HepG2 (cell line): ENCODE results near the gene SYTL3. TPM values are rescaled to one million over a fixed set of nuclear protein-coding genes. Genes with fewer than 3 reads are reported as not detected.

Source experiments
- ATAC-seq: fragments of 200-7000 bp; cut with Tn5 transposase; 3 replicates; pipeline ENCODE4 v1.9.1; 2020; ENCODE audit warnings: mild to moderate bottlenecking, moderate library complexity
- BruUV-seq: library from RNA; stranded (reverse); fragments of 400-500 nt; replicated peaks from 2 replicates; lab custom pipeline; 2021; lab: Mats Ljungman, UMichigan
- CTCF ChIA-PET: fragments of 300-600 bp; formaldehyde crosslinking; extraction: SDS; loops from one replicate; lab custom pipeline; 2021; ENCODE audit warnings: low total read pairs, inconsistent platforms, low intra/inter-chr PET ratio; lab: Yijun Ruan, JAX
- POLR2A ChIA-PET: fragments of 350-600 bp; sonication (Branson Sonifier 250); formaldehyde crosslinking; loops from one replicate; lab custom pipeline; 2020; ENCODE audit warnings: antibody characterized with exemption, inconsistent platforms; lab: Yijun Ruan, JAX
- DNase-seq: peaks from one replicate; pipeline ENCODE4 v3.0.0-alpha.2; 2015; ENCODE audit warnings: low spot score
- FAIRE-seq: peaks from 3 replicates; lab custom pipeline; 2011; peaks lifted over from hg19 to GRCh38; lab: Jason Lieb, UNC
- H2AFZ ChIP-seq: one replicate; pipeline ENCODE4 v1.6.1; 2011; ENCODE audit warnings: low read length, inconsistent platforms
- H3K27ac ChIP-seq: fragments of 300-600 bp; 3 replicates; pipeline ENCODE4 v1.8.0; 2011; ENCODE audit warnings: mixed run types, mild to moderate bottlenecking, mixed read lengths, low read length, inconsistent platforms; ENCODE audit not compliant: insufficient read depth; ENCODE audit errors: extremely low read length
- H3K27me3 ChIP-seq, 2 experiments: fragments of 200-600 bp in 1 of 2; 2 replicates in 1 of 2; 3 replicates in 1 of 2; pipeline versions ENCODE4 v1.6.0 to v1.8.0; 2011; ENCODE audit warnings: low read length in 2 of 2, mild to moderate bottlenecking in 2 of 2, moderate library complexity in 2 of 2, inconsistent platforms in 1 of 2; ENCODE audit not compliant: insufficient read depth in 2 of 2, control insufficient read depth in 1 of 2
- H3K36me3 ChIP-seq, 2 experiments: fragments of 200-600 bp in 1 of 2; replicated peaks in 1 of 2; 2 replicates in 1 of 2; 3 replicates in 1 of 2; pipeline versions ENCODE4 v1.5.1 to v1.8.0; 2011; ENCODE audit warnings: low read length in 2 of 2, inconsistent platforms in 1 of 2; ENCODE audit not compliant: insufficient read depth in 2 of 2, control insufficient read depth in 1 of 2
- H3K4me1 ChIP-seq: 2 replicates; pipeline ENCODE4 v1.5.1; 2012; ENCODE audit warnings: low read length, inconsistent platforms; ENCODE audit not compliant: insufficient read depth
- H3K4me2 ChIP-seq: 2 replicates; pipeline ENCODE4 v1.6.0; 2011; ENCODE audit warnings: low read depth, low read length, inconsistent platforms
- H3K4me3 ChIP-seq, 3 experiments: fragments of 200-600 bp in 1 of 3; sonication (generic), shearing (Covaris generic) in 1 of 3; replicated peaks in 1 of 3; 2 replicates each; pipeline ENCODE4 v1.5.1; 2011 to 2016; ENCODE audit warnings: low read length in 3 of 3, inconsistent platforms in 2 of 3, low read depth in 2 of 3, mild to moderate bottlenecking in 2 of 3, control low read depth in 1 of 3, mixed read lengths in 1 of 3; ENCODE audit not compliant: insufficient read depth in 1 of 3
- H3K79me2 ChIP-seq: one replicate; pipeline ENCODE4 v1.6.1; 2011; ENCODE audit warnings: low read length, inconsistent platforms; ENCODE audit not compliant: insufficient read depth
- H3K9ac ChIP-seq: 2 replicates; pipeline ENCODE4 v1.6.0; 2011; ENCODE audit warnings: mild to moderate bottlenecking, low read depth, low read length, inconsistent platforms; ENCODE audit not compliant: insufficient read depth
- H3K9me3 ChIP-seq: 2 replicates; pipeline ENCODE4 v1.5.1; 2012; ENCODE audit warnings: mild to moderate bottlenecking, low read length
- H4K20me1 ChIP-seq: 2 replicates; pipeline ENCODE4 v1.6.0; 2011; ENCODE audit warnings: inconsistent platforms, mild to moderate bottlenecking, low read length, moderate library complexity; ENCODE audit not compliant: insufficient read depth
- BHLHE40 ChIP-seq: IDR thresholded peaks from 2 replicates; pipeline ENCODE4 v1.6.1; 2011; ENCODE audit warnings: low read length, improper control_type of control experiment
- ZNF567 ChIP-seq: sonication (generic); formaldehyde crosslinking; IDR thresholded peaks from 2 replicates; pipeline ENCODE4 v1.8.1; 2023; ENCODE audit warnings: mild to moderate bottlenecking, missing genetic modification reagents, borderline replicate concordance
- ZNF660 ChIP-seq: sonication (generic); formaldehyde crosslinking; IDR thresholded peaks from 2 replicates; pipeline ENCODE4 v1.5.1; 2020; ENCODE audit warnings: mild to moderate bottlenecking, low read depth, missing genetic modification reagents, borderline replicate concordance
- WGBS: methylation state at CpG from one replicate; pipeline ENCODE4 v1.1.6; 2017; ENCODE audit warnings: low lambda C conversion rate; 5-methylcytosine and 5-hydroxymethylcytosine counted together
- in situ Hi-C: cut with HindIII; loops from 2 replicates; pipeline ENCODE4 v1.10.0; 2017; ENCODE audit warnings: low pct_unique_long_range_greater_than_20kb; ENCODE audit not compliant: extremely low pct_ligation_motif_present
- intact Hi-C: fragments of 100-400 bp; cut with micrococcal nuclease; formaldehyde crosslinking; loops from one replicate; pipeline ENCODE4 v1.10.0; 2022; ENCODE audit not compliant: unreplicated experiment
- polyA plus RNA-seq, 8 experiments: library from polyadenylated mRNA; depleted of rRNA in 3 of 8; stranded (reverse) in 7 of 8; unstranded in 1 of 8; fragments of >200 nt; fragmentation: Illumina TruSeq in 4 of 8; extraction: Trizol in 4 of 8; gene quantifications; 2 replicates each; pipeline versions ENCODE4 v1.2.1 to v1.2.3, GENCODE V29; 2011 to 2016; ENCODE audit warnings: low read depth in 4 of 8, missing spikeins in 1 of 8, mixed read lengths in 1 of 8; ENCODE audit not compliant: insufficient read depth in 1 of 8
- total RNA-seq, 5 experiments: library from RNA; depleted of rRNA; stranded (reverse); fragments of >200 nt; fragmentation: Illumina TruSeq; extraction: Trizol; gene quantifications; 2 replicates each; pipeline ENCODE4 v1.2.3, GENCODE V29; 2016; ENCODE audit warnings: low read depth in 1 of 5
- TF ChIP-seq, protein P1 (sequence below): sonication (generic); formaldehyde crosslinking; IDR thresholded peaks from 2 replicates; pipeline ENCODE4 v1.4.0; 2020; ENCODE audit warnings: missing genetic modification reagents, borderline replicate concordance
- TF ChIP-seq, protein P2 (sequence below): sonication (generic); formaldehyde crosslinking; IDR thresholded peaks from 2 replicates; pipeline ENCODE4 v1.4.0; 2020; ENCODE audit warnings: mild to moderate bottlenecking, missing genetic modification reagents
- TF ChIP-seq, protein P3 (sequence below): sonication (generic); formaldehyde crosslinking; IDR thresholded peaks from 2 replicates; pipeline ENCODE4 v1.5.0; 2020; ENCODE audit warnings: mild to moderate bottlenecking, missing genetic modification reagents, borderline replicate concordance

SYTL3 gene
- total and polyA plus RNA-seq, 2 of the 13 experiments (the other 11 are each of a cell fraction or from before 2014, with no cell fraction given): 0.11 to 0.28 TPM

DNA sequence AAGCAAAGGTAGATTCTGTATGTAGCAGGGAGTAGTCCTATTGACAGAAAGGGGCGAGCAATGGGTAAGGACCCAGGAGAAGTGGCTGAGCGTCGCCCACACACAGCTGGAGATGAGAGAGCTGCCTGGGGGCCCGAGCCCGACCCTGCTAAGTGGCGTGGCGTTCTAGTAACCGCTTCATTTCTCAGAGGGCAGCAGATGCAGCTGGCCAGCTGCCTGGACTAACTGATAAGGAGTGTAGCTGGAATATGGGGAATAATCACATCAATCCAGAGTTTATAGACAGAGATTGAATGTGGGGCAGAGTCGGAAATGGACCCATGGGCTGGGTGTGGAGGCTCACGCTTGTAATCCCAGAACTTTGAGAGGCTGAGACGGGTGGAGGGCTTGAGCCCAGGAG is 104.9 kb downstream of the SYTL3 start (continued):
- TF ChIP-seq ZNF660 (CRISPR knock-in tag): no peak
- TF ChIP-seq, all 625 proteins: peak for 0

DNA sequence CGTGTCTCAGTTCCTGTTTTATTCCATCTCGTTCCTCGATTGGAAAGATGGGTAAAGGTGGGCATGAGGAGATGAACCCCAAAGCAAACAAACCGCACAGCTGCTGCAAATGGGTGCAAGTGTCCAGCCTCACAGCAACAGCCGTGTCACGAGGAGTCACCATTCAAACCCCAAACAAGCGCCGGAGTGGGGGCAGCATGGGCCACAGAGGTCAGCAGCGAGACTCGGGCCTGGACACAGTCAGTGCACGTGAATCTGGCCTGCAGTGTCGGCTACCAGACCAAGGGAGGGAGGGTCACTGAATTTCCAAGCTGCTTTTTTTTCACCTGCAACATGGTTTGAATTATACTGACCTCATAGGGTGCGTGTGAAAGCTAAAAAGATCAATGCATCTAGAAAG is 105.8 kb downstream of the SYTL3 start:
- H2AFZ ChIP-seq: no peak overlapping the region
- peaks cover 28% of the 10 kb centered on the region for H3K4me1 ChIP-seq
- ATAC-seq (peak; percentile 31), FAIRE-seq (no peak), DNase-seq (no peak)
- peaks cover 1 to 38% of the 10 kb centered on the region in 2 experiments; a peak in 4 of 5 replicates for H3K27me3 ChIP-seq
- in situ Hi-C loops: no loop called here
- ChIA-PET POLR2A (no interaction called here), CTCF (no interaction called here)
- no peak overlapping the region; a peak in 1 of 6 replicates for H3K4me3 ChIP-seq
- no peaks in the 10 kb centered on the region for H3K79me2 ChIP-seq
- intact Hi-C loops: no loop called here
- WGBS: 23% methylated on average over 13 of the region's 13 CpGs
- no peaks in the 10 kb centered on the region for H3K9me3 ChIP-seq
- H3K36me3 ChIP-seq: no peaks in the 10 kb centered on the region
- no peaks in the 10 kb centered on the region for H4K20me1 ChIP-seq
- H3K4me2 ChIP-seq: peak overlapping the region; percentile 36
- H3K27ac ChIP-seq: no peak overlapping the region
- BruUV-seq: no TSS peak
- H3K9ac ChIP-seq: no peak overlapping the region
- TF ChIP-seq, protein P1, sequence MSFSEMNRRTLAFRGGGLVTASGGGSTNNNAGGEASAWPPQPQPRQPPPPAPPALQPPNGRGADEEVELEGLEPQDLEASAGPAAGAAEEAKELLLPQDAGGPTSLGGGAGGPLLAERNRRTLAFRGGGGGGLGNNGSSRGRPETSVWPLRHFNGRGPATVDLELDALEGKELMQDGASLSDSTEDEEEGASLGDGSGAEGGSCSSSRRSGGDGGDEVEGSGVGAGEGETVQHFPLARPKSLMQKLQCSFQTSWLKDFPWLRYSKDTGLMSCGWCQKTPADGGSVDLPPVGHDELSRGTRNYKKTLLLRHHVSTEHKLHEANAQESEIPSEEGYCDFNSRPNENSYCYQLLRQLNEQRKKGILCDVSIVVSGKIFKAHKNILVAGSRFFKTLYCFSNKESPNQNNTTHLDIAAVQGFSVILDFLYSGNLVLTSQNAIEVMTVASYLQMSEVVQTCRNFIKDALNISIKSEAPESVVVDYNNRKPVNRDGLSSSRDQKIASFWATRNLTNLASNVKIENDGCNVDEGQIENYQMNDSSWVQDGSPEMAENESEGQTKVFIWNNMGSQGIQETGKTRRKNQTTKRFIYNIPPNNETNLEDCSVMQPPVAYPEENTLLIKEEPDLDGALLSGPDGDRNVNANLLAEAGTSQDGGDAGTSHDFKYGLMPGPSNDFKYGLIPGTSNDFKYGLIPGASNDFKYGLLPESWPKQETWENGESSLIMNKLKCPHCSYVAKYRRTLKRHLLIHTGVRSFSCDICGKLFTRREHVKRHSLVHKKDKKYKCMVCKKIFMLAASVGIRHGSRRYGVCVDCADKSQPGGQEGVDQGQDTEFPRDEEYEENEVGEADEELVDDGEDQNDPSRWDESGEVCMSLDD (CRISPR knock-in tag): 0 out of 2 replicates have a peak, but pooled peaks have one; percentile 33
- TF ChIP-seq BHLHE40 (0 out of 2 replicates have a peak, but pooled peaks have one; percentile 53), ZNF567 (CRISPR knock-in tag) (0 out of 2 replicates have a peak, but pooled peaks have one; percentile 2)
- TF ChIP-seq, protein P2, sequence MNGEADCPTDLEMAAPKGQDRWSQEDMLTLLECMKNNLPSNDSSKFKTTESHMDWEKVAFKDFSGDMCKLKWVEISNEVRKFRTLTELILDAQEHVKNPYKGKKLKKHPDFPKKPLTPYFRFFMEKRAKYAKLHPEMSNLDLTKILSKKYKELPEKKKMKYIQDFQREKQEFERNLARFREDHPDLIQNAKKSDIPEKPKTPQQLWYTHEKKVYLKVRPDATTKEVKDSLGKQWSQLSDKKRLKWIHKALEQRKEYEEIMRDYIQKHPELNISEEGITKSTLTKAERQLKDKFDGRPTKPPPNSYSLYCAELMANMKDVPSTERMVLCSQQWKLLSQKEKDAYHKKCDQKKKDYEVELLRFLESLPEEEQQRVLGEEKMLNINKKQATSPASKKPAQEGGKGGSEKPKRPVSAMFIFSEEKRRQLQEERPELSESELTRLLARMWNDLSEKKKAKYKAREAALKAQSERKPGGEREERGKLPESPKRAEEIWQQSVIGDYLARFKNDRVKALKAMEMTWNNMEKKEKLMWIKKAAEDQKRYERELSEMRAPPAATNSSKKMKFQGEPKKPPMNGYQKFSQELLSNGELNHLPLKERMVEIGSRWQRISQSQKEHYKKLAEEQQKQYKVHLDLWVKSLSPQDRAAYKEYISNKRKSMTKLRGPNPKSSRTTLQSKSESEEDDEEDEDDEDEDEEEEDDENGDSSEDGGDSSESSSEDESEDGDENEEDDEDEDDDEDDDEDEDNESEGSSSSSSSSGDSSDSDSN (CRISPR knock-in tag): no peak
- TF ChIP-seq, protein P3, sequence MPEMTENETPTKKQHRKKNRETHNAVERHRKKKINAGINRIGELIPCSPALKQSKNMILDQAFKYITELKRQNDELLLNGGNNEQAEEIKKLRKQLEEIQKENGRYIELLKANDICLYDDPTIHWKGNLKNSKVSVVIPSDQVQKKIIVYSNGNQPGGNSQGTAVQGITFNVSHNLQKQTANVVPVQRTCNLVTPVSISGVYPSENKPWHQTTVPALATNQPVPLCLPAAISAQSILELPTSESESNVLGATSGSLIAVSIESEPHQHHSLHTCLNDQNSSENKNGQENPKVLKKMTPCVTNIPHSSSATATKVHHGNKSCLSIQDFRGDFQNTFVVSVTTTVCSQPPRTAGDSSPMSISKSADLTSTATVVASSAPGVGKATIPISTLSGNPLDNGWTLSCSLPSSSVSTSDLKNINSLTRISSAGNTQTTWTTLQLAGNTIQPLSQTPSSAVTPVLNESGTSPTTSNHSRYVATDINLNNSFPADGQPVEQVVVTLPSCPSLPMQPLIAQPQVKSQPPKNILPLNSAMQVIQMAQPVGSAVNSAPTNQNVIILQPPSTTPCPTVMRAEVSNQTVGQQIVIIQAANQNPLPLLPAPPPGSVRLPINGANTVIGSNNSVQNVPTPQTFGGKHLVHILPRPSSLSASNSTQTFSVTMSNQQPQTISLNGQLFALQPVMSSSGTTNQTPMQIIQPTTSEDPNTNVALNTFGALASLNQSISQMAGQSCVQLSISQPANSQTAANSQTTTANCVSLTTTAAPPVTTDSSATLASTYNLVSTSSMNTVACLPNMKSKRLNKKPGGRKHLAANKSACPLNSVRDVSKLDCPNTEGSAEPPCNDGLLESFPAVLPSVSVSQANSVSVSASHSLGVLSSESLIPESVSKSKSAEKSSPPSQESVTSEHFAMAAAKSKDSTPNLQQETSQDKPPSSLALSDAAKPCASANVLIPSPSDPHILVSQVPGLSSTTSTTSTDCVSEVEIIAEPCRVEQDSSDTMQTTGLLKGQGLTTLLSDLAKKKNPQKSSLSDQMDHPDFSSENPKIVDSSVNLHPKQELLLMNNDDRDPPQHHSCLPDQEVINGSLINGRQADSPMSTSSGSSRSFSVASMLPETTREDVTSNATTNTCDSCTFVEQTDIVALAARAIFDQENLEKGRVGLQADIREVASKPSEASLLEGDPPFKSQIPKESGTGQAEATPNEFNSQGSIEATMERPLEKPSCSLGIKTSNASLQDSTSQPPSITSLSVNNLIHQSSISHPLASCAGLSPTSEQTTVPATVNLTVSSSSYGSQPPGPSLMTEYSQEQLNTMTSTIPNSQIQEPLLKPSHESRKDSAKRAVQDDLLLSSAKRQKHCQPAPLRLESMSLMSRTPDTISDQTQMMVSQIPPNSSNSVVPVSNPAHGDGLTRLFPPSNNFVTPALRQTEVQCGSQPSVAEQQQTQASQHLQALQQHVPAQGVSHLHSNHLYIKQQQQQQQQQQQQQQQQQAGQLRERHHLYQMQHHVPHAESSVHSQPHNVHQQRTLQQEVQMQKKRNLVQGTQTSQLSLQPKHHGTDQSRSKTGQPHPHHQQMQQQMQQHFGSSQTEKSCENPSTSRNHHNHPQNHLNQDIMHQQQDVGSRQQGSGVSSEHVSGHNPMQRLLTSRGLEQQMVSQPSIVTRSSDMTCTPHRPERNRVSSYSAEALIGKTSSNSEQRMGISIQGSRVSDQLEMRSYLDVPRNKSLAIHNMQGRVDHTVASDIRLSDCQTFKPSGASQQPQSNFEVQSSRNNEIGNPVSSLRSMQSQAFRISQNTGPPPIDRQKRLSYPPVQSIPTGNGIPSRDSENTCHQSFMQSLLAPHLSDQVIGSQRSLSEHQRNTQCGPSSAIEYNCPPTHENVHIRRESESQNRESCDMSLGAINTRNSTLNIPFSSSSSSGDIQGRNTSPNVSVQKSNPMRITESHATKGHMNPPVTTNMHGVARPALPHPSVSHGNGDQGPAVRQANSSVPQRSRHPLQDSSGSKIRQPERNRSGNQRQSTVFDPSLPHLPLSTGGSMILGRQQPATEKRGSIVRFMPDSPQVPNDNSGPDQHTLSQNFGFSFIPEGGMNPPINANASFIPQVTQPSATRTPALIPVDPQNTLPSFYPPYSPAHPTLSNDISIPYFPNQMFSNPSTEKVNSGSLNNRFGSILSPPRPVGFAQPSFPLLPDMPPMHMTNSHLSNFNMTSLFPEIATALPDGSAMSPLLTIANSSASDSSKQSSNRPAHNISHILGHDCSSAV (CRISPR knock-in tag): 0 out of 2 replicates have a peak, but pooled peaks have one; percentile 35
